Endometrial microvascular endothelial cells (primary cell): ENCODE measurements around the gene FSTL4. TPM values are rescaled to one million over a fixed set of nuclear protein-coding genes. Genes with fewer than 3 reads are reported as not detected.

Experiments used
- in situ Hi-C: cut with HindIII; loops from 2 replicates; pipeline ENCODE4 v1.10.0; 2017; ENCODE audit warnings: low sequenced_read_pairs, low pct_unique_long_range_greater_than_20kb; ENCODE audit errors: inconsistent ontology term
- total RNA-seq: library from RNA; depleted of rRNA; stranded (reverse); fragments of >200 nt; gene quantifications from one replicate; pipeline ENCODE4 v1.2.3, GENCODE V29; 2015; ENCODE audit errors: inconsistent ontology term

Gene FSTL4
- total RNA-seq, 1 donor from 2014 or later = not detected

- in situ Hi-C loops = no loop called here
Observed at GRCh38 chr5:133524666-133525065, 87.7 kb downstream of the FSTL4 start.

GRCh38 chr5:133523961-133524586 is 88.3 kb downstream of the FSTL4 start:
- in situ Hi-C loops = no loop called here

DNA sequence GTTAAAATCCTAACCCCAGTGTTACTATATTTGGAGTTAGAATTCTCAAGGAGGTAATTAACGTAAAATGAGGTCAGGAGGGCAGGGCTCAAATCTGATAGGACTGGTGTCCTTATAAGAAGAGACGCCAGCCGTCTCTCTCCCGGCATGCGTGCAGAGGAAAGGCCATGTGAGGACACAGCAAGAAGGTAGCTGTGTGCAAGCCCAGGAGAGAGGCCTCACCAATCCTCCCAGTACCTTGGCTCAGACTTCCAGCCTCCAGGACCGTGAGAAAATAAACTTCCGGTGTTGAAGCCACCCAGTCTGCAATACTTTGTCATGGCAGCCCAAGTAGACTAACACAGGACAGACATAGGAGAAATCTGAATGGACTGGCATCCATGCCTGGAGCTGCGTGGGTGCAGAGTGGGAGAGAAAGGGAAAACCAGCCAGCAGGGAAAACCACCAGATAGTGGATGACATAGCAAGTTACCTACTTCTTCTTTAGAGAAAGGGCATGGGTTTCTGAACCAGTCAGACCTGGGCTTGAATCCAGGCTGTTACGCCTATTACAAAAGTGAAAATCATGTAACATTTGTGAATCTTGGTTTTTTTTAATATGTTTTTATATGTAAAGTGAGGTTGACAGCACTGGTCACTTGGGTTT is 89.2 kb downstream of the FSTL4 start:
- in situ Hi-C loops = no loop called here

DNA sequence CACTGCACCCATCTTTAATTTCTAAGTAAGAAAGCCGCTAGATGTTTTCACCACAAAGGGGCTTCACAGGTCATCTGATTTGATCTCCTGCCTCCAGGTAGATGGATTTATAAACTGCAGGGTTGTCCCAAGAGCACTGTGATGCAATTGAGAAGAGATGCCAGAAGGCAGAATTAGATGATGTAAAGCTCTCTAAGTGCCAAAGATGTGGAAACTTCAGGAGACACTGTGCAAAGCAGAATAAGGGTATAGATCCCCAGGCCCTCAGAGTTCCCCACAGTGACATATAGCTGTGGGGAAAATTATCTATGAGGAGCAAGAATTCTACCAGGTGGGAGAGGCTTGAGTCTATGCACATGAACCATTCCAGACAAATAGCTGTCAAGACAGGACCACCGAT is 90.5 kb downstream of the FSTL4 start:
- in situ Hi-C loops = no loop called here

- in situ Hi-C loops = no loop called here
Observed at GRCh38 chr5:133520991-133521706, 91.2 kb downstream of the FSTL4 start.

DNA sequence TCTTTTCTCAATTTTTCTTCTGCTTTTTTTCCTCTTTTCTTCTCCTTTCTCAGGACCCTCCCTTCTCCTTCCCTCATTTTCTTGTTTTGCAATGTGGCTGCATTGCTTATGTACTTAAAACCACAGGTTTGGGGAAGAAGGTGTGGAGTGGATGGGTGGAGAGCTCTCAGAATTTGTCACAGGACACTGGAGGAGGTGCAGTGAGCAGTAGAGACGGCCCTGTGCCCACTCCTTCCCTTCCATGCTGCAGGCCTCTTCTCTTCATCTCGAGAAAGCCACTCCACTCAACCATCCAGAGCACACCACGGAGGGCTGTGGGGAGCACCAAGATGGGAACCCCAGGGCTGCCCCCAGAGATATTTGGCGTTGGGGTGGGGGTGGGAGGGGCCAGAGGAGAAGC is 92.3 kb downstream of the FSTL4 start:
- in situ Hi-C loops = no loop called here

DNA sequence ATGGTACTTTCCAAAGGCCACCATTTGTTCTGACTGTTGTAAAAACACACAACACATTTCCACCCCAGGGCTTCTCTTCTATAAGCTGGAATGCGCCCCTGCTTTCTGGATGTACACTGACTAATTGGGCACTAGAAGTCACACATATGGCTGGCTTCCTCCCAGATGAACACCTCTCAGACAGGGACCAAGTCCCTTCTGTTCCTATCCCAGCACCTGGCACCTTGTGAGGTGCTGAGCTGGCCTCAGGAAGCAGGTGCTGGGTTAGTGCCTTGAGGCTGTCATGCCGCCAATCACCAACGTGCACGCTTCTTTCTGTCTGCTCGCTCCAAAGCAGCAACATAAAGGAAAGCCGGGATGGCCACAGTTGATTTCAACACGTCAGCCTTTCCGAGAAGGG is 93.2 kb downstream of the FSTL4 start:
- in situ Hi-C loops = no loop called here

DNA sequence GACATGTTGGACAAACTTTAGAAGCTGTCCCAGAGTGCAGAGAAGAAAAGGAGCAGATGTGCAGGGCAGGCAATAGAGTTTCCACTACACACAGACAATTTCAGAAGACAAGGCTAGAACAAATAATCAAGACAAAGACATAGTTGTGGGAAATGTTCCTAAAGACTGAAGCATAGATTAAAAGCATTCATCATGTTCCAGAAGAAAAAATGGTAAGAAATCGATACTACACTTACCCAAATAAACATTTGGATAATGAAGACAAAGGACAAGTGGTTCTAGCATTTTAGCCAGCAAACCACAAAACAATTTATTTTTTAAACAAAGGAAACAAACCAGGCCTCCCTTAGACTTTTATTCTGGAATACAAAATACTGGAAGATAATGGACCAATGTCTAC is 97.9 kb downstream of the FSTL4 start:
- in situ Hi-C loops = no loop called here

GRCh38 chr5:133512896-133513295 is 99.4 kb downstream of the FSTL4 start:
- in situ Hi-C loops = no loop called here

GRCh38 chr5:133511653-133512235 is 100.6 kb downstream of the FSTL4 start:
- in situ Hi-C loops = no loop called here

- in situ Hi-C loops = no loop called here
Observed at GRCh38 chr5:133510634-133511262, 101.6 kb downstream of the FSTL4 start.

GRCh38 chr5:133509742-133510079 is 102.6 kb downstream of the FSTL4 start:
- in situ Hi-C loops = no loop called here

- in situ Hi-C loops = no loop called here
Observed at GRCh38 chr5:133508845-133509741, 103.2 kb downstream of the FSTL4 start.

DNA sequence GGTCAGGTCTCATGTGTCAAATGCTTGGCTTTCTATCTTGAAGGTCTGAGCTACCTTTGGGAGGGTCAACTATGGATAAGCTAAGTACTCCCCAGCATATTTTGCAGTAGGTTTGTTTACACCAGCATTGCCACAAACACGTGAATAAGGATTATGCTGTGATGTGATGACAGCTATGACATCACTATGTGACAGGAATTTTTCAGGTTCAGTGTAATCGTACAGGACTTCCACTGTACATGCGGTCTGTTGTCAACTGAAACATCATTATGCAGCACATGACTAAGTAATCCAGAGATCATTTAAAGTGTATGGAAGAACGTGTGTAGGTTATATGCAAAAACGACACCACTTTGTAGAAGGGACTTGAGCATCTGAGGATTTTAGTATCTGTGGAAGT is 104.0 kb downstream of the FSTL4 start:
- in situ Hi-C loops = no loop called here

DNA sequence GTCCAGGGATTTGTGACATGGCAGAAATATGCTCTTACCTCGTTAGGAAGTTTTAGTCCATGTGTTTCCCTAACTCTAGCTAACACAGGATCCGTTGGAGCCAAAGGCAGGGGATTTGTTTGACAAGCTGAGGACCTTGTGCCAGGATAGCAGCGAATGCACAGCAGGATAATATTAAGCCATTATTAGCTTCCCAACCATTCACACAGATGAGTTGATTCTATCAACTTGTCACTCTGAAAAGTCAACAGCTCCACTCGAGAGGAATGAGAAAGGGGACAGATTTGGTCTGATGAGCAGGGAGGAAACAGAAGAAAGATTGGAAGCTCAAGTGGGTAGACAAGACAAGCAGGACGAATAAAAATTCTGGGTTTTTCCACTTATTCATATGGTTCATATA is 106.2 kb downstream of the FSTL4 start:
- in situ Hi-C loops = no loop called here

- in situ Hi-C loops = no loop called here
Observed at GRCh38 chr5:133503511-133503910, 108.8 kb downstream of the FSTL4 start.

GRCh38 chr5:133499895-133500294 is 112.4 kb downstream of the FSTL4 start:
- in situ Hi-C loops = no loop called here

DNA sequence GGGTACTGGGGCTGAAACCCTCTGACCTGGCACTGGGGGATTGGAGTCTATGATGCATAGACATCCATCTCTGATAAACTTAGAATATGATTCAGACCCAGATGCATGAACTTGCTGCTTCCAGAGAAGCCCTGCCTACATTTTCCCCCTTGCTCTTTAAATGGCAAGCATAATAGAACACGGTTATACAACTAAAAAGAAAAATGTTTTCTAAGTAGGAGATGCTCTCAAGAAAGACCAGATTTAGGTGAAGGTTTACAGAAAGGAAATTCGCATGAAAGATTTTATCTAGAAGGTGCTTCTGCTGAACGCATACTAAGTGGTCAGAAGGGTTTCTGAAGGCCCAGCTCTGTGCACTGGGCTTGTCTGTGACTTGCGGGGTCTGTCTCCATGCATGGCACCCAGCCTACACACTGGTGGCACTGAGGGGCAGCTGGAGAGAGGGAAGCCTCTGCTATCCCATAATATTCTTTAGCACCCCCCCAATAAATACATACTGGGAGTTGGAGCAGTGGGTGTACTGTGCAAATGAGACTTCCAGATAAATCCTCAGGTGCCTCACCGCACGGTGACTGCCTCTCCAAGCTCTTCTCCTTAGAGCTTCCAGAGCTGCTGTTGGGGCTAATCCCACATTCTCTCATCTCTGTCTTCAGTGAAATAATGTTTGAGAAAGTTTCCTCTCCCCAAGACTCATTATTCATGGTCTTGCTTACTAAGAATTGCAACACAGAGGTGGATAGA is 114.6 kb downstream of the FSTL4 start:
- in situ Hi-C loops = no loop called here
